WTC11 (cell line): ENCODE data around the gene PPP1R14C. TPM values are rescaled to one million over a fixed set of nuclear protein-coding genes. Genes with fewer than 3 reads are reported as not detected.

ENCODE experiments used
- ATAC-seq: fragments of 200-7000 bp; cut with Tn5 transposase; 2 replicates; pipeline ENCODE4 v1.10.0; 2021; ENCODE audit warnings: mild to moderate bottlenecking, moderate library complexity
- CTCF ChIA-PET: fragments of 300-600 bp; sonication (Branson Sonifier 250); formaldehyde crosslinking; loops from one replicate; lab custom pipeline; 2021; ENCODE audit warnings: antibody characterized with exemption; lab: Charles Lee
- POLR2A ChIA-PET: fragments of 350-600 bp; sonication (Branson Sonifier 250); formaldehyde crosslinking; loops from one replicate; lab custom pipeline; 2021; ENCODE audit warnings: antibody characterized with exemption; lab: Charles Lee
- DNase-seq: peaks from one replicate; pipeline ENCODE4 v3.0.0; 2021; ENCODE audit warnings: low spot score
- H3K27ac Mint-ChIP-seq: 2 replicates; pipeline ENCODE4 v1.8.0; 2021; ENCODE audit warnings: mixed read lengths
- H3K27me3 Mint-ChIP-seq: 2 replicates; pipeline ENCODE4 v1.8.0; 2021; ENCODE audit warnings: low read depth, mild to moderate bottlenecking, moderate library complexity, mixed read lengths
- H3K36me3 Mint-ChIP-seq: 2 replicates; pipeline ENCODE4 v1.8.0; 2021; ENCODE audit warnings: mixed read lengths
- H3K4me1 Mint-ChIP-seq: 2 replicates; pipeline ENCODE4 v1.8.0; 2022; ENCODE audit warnings: mixed read lengths
- H3K4me3 Mint-ChIP-seq: 2 replicates; pipeline ENCODE4 v1.8.0; 2021; ENCODE audit warnings: mild to moderate bottlenecking, moderate library complexity, mixed read lengths
- H3K9me3 Mint-ChIP-seq: 2 replicates; pipeline ENCODE4 v1.8.0; 2021; ENCODE audit warnings: mixed read lengths
- AFF4 ChIP-seq: sonication (generic); formaldehyde crosslinking; IDR thresholded peaks from 2 replicates; pipeline ENCODE4 v1.8.1; 2023; ENCODE audit warnings: mild to moderate bottlenecking, missing genetic modification reagents, borderline replicate concordance
- CREB1 ChIP-seq: sonication (generic); formaldehyde crosslinking; IDR thresholded peaks from 2 replicates; pipeline ENCODE4 v1.8.0; 2023; ENCODE audit warnings: mild to moderate bottlenecking, missing genetic modification reagents
- ETV6 ChIP-seq: sonication (generic); formaldehyde crosslinking; IDR thresholded peaks from 2 replicates; pipeline ENCODE4 v1.8.1; 2022; ENCODE audit warnings: mild to moderate bottlenecking, missing genetic modification reagents
- KAT7 ChIP-seq: sonication (generic); formaldehyde crosslinking; IDR thresholded peaks from 2 replicates; pipeline ENCODE4 v1.8.1; 2023; ENCODE audit warnings: missing genetic modification reagents, mild to moderate bottlenecking, borderline replicate concordance
- NFATC4 ChIP-seq: fragments of 250-450 bp; sonication (Bioruptor Pico); IDR thresholded peaks from 2 replicates; pipeline ENCODE4 v1.9.0; 2021; ENCODE audit warnings: mild to moderate bottlenecking
- NFYB ChIP-seq: sonication (generic); formaldehyde crosslinking; conservative IDR thresholded peaks from 2 replicates; pipeline ENCODE4 v1.8.0; 2022; ENCODE audit warnings: low read depth, missing genetic modification reagents
- ZNF317 ChIP-seq: sonication (generic); formaldehyde crosslinking; IDR thresholded peaks from 2 replicates; pipeline ENCODE4 v1.8.1; 2023; ENCODE audit warnings: low read depth, mild to moderate bottlenecking, moderate library complexity, missing genetic modification reagents, borderline replicate concordance
- ZNF423 ChIP-seq: fragments of 250-450 bp; sonication (Bioruptor Pico); IDR thresholded peaks from 2 replicates; pipeline ENCODE4 v2.1.2; 2022; ENCODE audit warnings: mild to moderate bottlenecking, moderate library complexity
- total RNA-seq: library from RNA; stranded (reverse); gene quantifications from 3 replicates; pipeline ENCODE4 v1.2.3, GENCODE V29; 2021
- TF ChIP-seq, protein P1 (sequence below): sonication (generic); formaldehyde crosslinking; IDR thresholded peaks from 2 replicates; pipeline ENCODE4 v1.8.1; 2022; ENCODE audit warnings: low read depth, mild to moderate bottlenecking, moderate library complexity, missing genetic modification reagents, borderline replicate concordance
- TF ChIP-seq, protein P2 (sequence below): fragments of 200-600 bp; IDR thresholded peaks from 2 replicates; pipeline ENCODE4 v1.8.0; 2022; ENCODE audit warnings: antibody characterized with exemption
- TF ChIP-seq, protein P3 (sequence below): sonication (generic); formaldehyde crosslinking; IDR thresholded peaks from 2 replicates; pipeline ENCODE4 v1.8.1; 2023; ENCODE audit warnings: mild to moderate bottlenecking, missing genetic modification reagents, moderate library complexity
- TF ChIP-seq, protein P4 (sequence below): sonication (generic); formaldehyde crosslinking; IDR thresholded peaks from 2 replicates; pipeline ENCODE4 v1.8.1; 2023; ENCODE audit warnings: mild to moderate bottlenecking, missing genetic modification reagents, moderate library complexity
- TF ChIP-seq, protein P5 (sequence below): fragments of 250-450 bp; sonication (Bioruptor Pico); IDR thresholded peaks from 2 replicates; pipeline ENCODE4 v2.1.2; 2022; ENCODE audit warnings: mild to moderate bottlenecking, moderate library complexity

Gene PPP1R14C
- total RNA-seq, 1 experiment from 2014 or later: 1.1 TPM

GRCh38 chr6:150204705-150205472 lies 62.0 kb downstream of the PPP1R14C start:
- Mint-ChIP-seq H3K36me3 (no peaks in the 10 kb centered on the region), H3K27ac (no peak overlapping the region)
- CTCF ChIA-PET: no interaction called here

More at GRCh38 chr6:150204705-150205472, 62.0 kb downstream of the PPP1R14C start:
- H3K27me3 Mint-ChIP-seq: no peaks in the 10 kb centered on the region
- POLR2A ChIA-PET: no interaction called here
- no peaks in the 10 kb centered on the region; the same call in 1 of the 2 replicates for H3K9me3 Mint-ChIP-seq
- ATAC-seq (no peak), DNase-seq (no peak)
- no peak for TF ChIP-seq ZNF317 (CRISPR knock-in tag)
- TF ChIP-seq ZNF423 (CRISPR knock-in tag): no peak
- TF ChIP-seq, protein P1, sequence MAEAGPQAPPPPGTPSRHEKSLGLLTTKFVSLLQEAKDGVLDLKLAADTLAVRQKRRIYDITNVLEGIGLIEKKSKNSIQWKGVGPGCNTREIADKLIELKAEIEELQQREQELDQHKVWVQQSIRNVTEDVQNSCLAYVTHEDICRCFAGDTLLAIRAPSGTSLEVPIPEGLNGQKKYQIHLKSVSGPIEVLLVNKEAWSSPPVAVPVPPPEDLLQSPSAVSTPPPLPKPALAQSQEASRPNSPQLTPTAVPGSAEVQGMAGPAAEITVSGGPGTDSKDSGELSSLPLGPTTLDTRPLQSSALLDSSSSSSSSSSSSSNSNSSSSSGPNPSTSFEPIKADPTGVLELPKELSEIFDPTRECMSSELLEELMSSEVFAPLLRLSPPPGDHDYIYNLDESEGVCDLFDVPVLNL (CRISPR knock-in tag): no peak
- no peak for TF ChIP-seq AFF4
- no peak for TF ChIP-seq NFATC4
- TF ChIP-seq ETV6 (CRISPR knock-in tag): no peak
- TF ChIP-seq, protein P2, sequence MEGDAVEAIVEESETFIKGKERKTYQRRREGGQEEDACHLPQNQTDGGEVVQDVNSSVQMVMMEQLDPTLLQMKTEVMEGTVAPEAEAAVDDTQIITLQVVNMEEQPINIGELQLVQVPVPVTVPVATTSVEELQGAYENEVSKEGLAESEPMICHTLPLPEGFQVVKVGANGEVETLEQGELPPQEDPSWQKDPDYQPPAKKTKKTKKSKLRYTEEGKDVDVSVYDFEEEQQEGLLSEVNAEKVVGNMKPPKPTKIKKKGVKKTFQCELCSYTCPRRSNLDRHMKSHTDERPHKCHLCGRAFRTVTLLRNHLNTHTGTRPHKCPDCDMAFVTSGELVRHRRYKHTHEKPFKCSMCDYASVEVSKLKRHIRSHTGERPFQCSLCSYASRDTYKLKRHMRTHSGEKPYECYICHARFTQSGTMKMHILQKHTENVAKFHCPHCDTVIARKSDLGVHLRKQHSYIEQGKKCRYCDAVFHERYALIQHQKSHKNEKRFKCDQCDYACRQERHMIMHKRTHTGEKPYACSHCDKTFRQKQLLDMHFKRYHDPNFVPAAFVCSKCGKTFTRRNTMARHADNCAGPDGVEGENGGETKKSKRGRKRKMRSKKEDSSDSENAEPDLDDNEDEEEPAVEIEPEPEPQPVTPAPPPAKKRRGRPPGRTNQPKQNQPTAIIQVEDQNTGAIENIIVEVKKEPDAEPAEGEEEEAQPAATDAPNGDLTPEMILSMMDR: no peak
- no peak for TF ChIP-seq NFYB (CRISPR knock-in tag)
- TF ChIP-seq, protein P3, sequence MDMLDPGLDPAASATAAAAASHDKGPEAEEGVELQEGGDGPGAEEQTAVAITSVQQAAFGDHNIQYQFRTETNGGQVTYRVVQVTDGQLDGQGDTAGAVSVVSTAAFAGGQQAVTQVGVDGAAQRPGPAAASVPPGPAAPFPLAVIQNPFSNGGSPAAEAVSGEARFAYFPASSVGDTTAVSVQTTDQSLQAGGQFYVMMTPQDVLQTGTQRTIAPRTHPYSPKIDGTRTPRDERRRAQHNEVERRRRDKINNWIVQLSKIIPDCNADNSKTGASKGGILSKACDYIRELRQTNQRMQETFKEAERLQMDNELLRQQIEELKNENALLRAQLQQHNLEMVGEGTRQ: no peak
- TF ChIP-seq, protein P4, sequence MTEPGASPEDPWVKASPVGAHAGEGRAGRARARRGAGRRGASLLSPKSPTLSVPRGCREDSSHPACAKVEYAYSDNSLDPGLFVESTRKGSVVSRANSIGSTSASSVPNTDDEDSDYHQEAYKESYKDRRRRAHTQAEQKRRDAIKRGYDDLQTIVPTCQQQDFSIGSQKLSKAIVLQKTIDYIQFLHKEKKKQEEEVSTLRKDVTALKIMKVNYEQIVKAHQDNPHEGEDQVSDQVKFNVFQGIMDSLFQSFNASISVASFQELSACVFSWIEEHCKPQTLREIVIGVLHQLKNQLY (CRISPR knock-in tag): no peak
- TF ChIP-seq, protein P5, sequence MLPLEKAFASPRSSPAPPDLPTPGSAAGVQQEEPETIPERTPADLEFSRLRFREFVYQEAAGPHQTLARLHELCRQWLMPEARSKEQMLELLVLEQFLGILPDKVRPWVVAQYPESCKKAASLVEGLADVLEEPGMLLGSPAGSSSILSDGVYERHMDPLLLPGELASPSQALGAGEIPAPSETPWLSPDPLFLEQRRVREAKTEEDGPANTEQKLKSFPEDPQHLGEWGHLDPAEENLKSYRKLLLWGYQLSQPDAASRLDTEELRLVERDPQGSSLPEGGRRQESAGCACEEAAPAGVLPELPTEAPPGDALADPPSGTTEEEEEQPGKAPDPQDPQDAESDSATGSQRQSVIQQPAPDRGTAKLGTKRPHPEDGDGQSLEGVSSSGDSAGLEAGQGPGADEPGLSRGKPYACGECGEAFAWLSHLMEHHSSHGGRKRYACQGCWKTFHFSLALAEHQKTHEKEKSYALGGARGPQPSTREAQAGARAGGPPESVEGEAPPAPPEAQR (CRISPR knock-in tag): no peak
- TF ChIP-seq KAT7 (CRISPR knock-in tag): no peak
- no peak for TF ChIP-seq CREB1 (CRISPR knock-in tag)
- H3K4me1 Mint-ChIP-seq: peaks cover 6% of the 10 kb centered on the region; the same call in 1 of the 2 replicates
- no peak overlapping the region for H3K4me3 Mint-ChIP-seq
